ENCODE measurements around the gene MACROH2A1. TPM values are rescaled to one million over a fixed set of nuclear protein-coding genes. Genes with fewer than 3 reads are reported as not detected.

The MACROH2A1 gene
- total RNA-seq, 2 donors from 2014 or later = 189 to 191 TPM

DNA sequence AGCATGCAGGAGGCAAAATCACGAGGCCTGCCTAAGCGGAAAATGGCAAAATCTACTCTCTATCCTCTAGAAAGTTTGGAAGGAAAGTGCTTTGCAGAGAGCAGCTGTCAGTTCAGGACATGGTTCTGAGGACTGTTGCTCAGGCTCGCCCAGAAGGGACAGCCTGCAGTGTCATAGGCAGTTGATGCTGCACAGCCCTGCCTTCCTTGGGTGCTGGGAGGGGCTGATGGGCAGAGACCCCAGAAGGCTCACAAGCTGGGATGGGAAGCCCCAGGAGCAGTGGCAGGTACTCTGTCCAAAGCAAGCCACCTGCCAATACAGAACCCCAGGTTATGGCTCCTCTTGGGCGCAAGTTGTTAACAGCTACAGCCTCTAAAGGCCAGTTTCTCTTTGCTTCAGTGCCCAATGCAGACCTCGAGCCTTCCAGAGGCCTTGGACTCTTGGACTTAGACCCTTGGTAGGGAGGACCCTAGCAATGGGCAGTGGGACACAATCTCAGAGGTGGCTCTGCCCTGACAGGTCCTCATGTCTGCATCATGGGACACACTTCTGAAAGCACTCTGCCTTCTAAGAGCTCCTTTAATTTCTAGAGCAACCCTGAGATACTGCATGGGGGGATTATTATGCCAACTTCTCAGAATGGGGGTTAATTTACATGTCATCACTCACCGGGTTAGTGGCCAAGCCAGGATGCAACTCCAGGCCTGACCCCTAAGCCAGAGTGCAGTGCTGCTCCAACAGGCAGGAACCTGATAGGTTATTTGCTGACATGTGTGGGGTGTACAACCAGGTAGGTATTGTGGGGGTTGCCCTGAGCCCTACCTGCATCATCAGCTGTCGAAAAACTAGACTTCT lies 57.1 kb downstream of the MACROH2A1 start:
- H3K27ac ChIP-seq = no peak overlapping the region
- H3K4me3 ChIP-seq = no peak overlapping the region
- intact Hi-C loops (cut with DNase I) = no loop called here
- no peak for DNase-seq (ENCODE audit: low spot score)
- TF ChIP-seq, protein P1, sequence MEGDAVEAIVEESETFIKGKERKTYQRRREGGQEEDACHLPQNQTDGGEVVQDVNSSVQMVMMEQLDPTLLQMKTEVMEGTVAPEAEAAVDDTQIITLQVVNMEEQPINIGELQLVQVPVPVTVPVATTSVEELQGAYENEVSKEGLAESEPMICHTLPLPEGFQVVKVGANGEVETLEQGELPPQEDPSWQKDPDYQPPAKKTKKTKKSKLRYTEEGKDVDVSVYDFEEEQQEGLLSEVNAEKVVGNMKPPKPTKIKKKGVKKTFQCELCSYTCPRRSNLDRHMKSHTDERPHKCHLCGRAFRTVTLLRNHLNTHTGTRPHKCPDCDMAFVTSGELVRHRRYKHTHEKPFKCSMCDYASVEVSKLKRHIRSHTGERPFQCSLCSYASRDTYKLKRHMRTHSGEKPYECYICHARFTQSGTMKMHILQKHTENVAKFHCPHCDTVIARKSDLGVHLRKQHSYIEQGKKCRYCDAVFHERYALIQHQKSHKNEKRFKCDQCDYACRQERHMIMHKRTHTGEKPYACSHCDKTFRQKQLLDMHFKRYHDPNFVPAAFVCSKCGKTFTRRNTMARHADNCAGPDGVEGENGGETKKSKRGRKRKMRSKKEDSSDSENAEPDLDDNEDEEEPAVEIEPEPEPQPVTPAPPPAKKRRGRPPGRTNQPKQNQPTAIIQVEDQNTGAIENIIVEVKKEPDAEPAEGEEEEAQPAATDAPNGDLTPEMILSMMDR (IDR thresholded peaks at IDR 0.05) = no peak
- TF ChIP-seq POLR2A (IDR thresholded peaks at IDR 0.05) (no peak), POLR2AphosphoS5 (IDR thresholded peaks at IDR 0.05) (no peak)
- no peaks in the 10 kb centered on the region for H3K9me3 ChIP-seq
- H3K4me1 ChIP-seq (replicated peaks) = no peaks in the 10 kb centered on the region
- H3K27me3 ChIP-seq (replicated peaks; ENCODE audit: insufficient read depth) = no peaks in the 10 kb centered on the region
- 93% methylated on average over 7 of the region's 7 CpGs for WGBS
- peaks cover 14 to 16% of the 10 kb centered on the region in 2 donors for H3K36me3 ChIP-seq

DNA sequence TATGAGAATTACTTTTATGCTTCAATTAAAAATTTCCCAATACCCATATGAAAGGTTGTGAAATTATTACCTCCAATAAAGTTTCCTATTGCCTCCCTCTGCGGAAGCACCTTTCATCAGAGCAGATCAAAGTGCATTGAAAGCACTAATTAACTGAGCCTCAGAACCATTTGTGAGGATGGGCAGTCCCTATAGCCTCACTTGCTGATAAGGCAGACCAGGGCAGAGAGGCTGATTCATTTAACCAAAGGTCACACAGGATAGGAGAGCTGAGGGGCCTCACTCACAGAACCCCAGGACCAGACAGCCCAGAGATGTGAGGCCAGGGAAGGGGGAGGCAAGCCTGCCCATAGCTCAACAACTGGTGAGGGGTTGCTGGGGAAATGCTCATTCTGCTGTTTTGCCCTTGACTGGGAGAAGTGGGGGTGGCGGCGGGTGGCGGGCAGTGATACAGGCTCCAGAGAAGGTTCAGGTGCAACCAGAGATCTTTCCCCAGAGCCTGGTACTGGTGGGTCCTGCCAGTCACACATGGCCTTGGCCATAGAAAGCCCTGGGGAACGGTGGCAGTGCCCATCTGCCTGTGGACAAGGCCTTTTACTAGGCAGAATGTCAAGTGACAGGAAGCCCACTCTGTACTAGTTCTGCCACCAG lies 57.9 kb downstream of the MACROH2A1 start:
- H3K4me3 ChIP-seq = no peak overlapping the region
- DNase-seq (ENCODE audit: low spot score) = no peak
- TF ChIP-seq POLR2AphosphoS5 (IDR thresholded peaks at IDR 0.05) = no peak
- TF ChIP-seq, protein P1 (IDR thresholded peaks at IDR 0.05) = no peak
- no peak for TF ChIP-seq POLR2A (IDR thresholded peaks at IDR 0.05)
- no peaks in the 10 kb centered on the region for H3K4me1 ChIP-seq (replicated peaks)
- H3K27ac ChIP-seq = no peak overlapping the region
- no peaks in the 10 kb centered on the region for H3K9me3 ChIP-seq
- peaks cover 14 to 16% of the 10 kb centered on the region in 2 donors for H3K36me3 ChIP-seq
- intact Hi-C loops (cut with DNase I) = no loop called here
- 88% methylated on average over 5 of the region's 5 CpGs for WGBS
- H3K27me3 ChIP-seq (replicated peaks; ENCODE audit: insufficient read depth) = no peaks in the 10 kb centered on the region

DNA sequence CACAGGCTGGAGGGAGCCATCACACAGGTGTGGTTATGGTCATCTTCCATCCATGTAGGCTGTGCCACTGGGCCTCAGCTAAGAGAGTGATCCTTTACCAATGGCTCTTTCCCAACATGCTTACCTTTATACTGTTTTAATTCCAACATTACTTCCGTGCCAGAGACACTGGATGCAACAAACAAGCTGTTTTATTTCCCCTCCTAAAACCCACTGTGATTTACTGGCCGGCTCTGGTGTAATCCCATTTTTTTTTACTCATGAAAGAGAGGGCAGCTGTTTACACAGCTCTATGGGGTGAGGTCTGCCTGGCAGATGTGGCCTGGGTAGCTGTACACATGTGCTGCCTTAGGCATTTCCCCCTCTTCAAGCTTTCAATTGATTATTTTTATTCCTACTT lies 58.5 kb downstream of the MACROH2A1 start:
- Histone ChIP-seq H3K9me3 (no peaks in the 10 kb centered on the region), H3K36me3 (peaks cover 14 to 16% of the 10 kb centered on the region in 2 donors), H3K4me1 (replicated peaks) (no peaks in the 10 kb centered on the region), H3K27ac (no peak overlapping the region), H3K27me3 (replicated peaks; ENCODE audit: insufficient read depth) (no peaks in the 10 kb centered on the region), H3K4me3 (no peak overlapping the region)
- 70% methylated on average over 2 of the region's 2 CpGs for WGBS
- no peak for DNase-seq (ENCODE audit: low spot score)
- intact Hi-C loops (cut with DNase I) = no loop called here
- TF ChIP-seq POLR2A (IDR thresholded peaks at IDR 0.05) = no peak

DNA sequence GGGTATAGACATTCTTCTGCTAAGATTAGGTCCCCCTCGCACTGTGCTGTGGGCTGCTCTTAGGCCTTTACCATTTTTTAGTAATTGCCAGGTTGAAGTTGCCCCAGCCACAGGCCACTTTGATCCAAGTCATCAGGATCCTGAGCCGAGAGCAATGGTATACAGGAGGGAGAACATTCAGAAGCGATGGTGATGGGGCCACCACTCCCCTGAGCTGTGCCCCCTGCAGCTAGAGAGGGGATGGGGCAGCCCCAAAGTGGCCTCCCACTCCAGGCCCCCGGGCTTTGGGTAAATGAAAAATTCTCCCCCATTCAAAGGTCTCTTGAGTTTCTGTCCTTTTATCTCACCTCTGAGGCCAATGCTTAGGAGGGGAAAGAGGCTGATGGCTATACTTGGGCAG lies 59.4 kb downstream of the MACROH2A1 start:
- TF ChIP-seq, protein P1 (IDR thresholded peaks at IDR 0.05) = no peak
- Histone ChIP-seq H3K36me3 (peaks cover 6 to 16% of the 10 kb centered on the region in 2 donors), H3K4me1 (replicated peaks) (no peaks in the 10 kb centered on the region), H3K4me3 (no peak overlapping the region), H3K27me3 (replicated peaks; ENCODE audit: insufficient read depth) (no peaks in the 10 kb centered on the region), H3K9me3 (no peaks in the 10 kb centered on the region), H3K27ac (no peak overlapping the region)
- DNase-seq (ENCODE audit: low spot score) = no peak
- intact Hi-C loops (cut with DNase I) = no loop called here
- 87% methylated on average over 4 of the region's 4 CpGs for WGBS

DNA sequence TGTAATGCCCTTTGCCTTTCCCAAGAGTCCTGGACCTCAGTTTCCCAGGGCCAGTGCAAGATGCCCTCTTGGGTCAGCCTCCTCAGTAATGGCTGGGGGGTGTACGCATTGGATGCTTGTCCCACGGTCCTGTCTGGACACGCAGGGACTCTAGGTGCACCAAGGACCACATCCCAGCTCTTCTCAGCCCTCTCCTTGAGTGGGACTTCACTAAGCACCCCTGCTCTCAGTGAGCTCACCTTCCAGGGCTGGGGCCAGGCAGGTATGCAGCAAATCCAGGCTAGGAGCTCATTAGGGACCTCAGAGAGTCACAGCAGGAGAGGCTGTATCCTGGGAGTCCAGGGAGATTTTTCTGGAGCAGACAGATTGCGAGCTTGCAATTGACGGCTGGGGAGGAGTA lies 59.8 kb downstream of the MACROH2A1 start:
- TF ChIP-seq POLR2A (IDR thresholded peaks at IDR 0.05) (no peak), POLR2AphosphoS5 (IDR thresholded peaks at IDR 0.05) (no peak)
- TF ChIP-seq, protein P1 (IDR thresholded peaks at IDR 0.05) = no peak
- WGBS = 87% methylated on average over 5 of the region's 5 CpGs
- Histone ChIP-seq H3K4me3 (no peak overlapping the region), H3K36me3 (peaks cover 5 to 16% of the 10 kb centered on the region in 2 donors), H3K9me3 (no peaks in the 10 kb centered on the region), H3K27me3 (replicated peaks; ENCODE audit: insufficient read depth) (no peaks in the 10 kb centered on the region), H3K4me1 (replicated peaks) (no peaks in the 10 kb centered on the region), H3K27ac (no peak overlapping the region)
- intact Hi-C loops (cut with DNase I) = no loop called here
- DNase-seq (ENCODE audit: low spot score) = no peak
